ENCODE data around the gene MTUS2. TPM values are rescaled to one million over a fixed set of nuclear protein-coding genes. Genes with fewer than 3 reads are reported as not detected.

The MTUS2 gene
- total and polyA plus RNA-seq, 2 donors (not counting 1 experiment from before 2014, with no cell fraction given): 0.06 TPM; not detected in 1

- Histone ChIP-seq H3K4me1 (ENCODE audit: control insufficient read depth, extremely low read depth, insufficient read depth, low read length) (no peaks in the 10 kb centered on the region), H3K9me3 (ENCODE audit: control insufficient read depth, insufficient read depth, low read depth, low read length) (no peaks in the 10 kb centered on the region), H2AFZ (ENCODE audit: low read length) (no peak overlapping the region), H4K20me1 (ENCODE audit: control insufficient read depth, extremely low read depth, insufficient read depth, low read length) (no peaks in the 10 kb centered on the region), H3K27ac (ENCODE audit: insufficient read depth, low read length) (no peak overlapping the region), H3K79me2 (ENCODE audit: control insufficient read depth, insufficient read depth, low read length) (no peaks in the 10 kb centered on the region), H3K36me3 (ENCODE audit: control insufficient read depth, insufficient read depth, low read length) (no peaks in the 10 kb centered on the region), H3K9ac (ENCODE audit: insufficient read depth, low read length) (no peak overlapping the region), H3K27me3 (ENCODE audit: control insufficient read depth, insufficient read depth, low read length) (no peaks in the 10 kb centered on the region), H3K4me2 (ENCODE audit: extremely low read depth, insufficient read depth, low read length) (no peak overlapping the region), H3K4me3 (replicated peaks in 1 of 4; ENCODE audit: control extremely low read depth in 1 of 4, insufficient read depth in 1 of 4, low read depth in 3 of 4, low read length in 4 of 4) (no peak overlapping the region)
- no peak for DNase-seq (ENCODE audit: low read depth in 2 of 2)
- TF ChIP-seq EZH2 (IDR thresholded peaks at IDR 0.05; ENCODE audit: low read length, missing control alignments): no peak
These were observed 410.2 kb downstream of the MTUS2 start for GRCh38 chr13:29230299-29230845.

- Histone ChIP-seq H3K4me3 (replicated peaks in 1 of 4; ENCODE audit: control extremely low read depth in 1 of 4, insufficient read depth in 1 of 4, low read depth in 3 of 4, low read length in 4 of 4) (no peak overlapping the region), H3K4me2 (ENCODE audit: extremely low read depth, insufficient read depth, low read length) (no peak overlapping the region), H3K27ac (ENCODE audit: insufficient read depth, low read length) (no peak overlapping the region), H3K9me3 (ENCODE audit: control insufficient read depth, insufficient read depth, low read depth, low read length) (no peaks in the 10 kb centered on the region), H3K4me1 (ENCODE audit: control insufficient read depth, extremely low read depth, insufficient read depth, low read length) (no peaks in the 10 kb centered on the region), H4K20me1 (ENCODE audit: control insufficient read depth, extremely low read depth, insufficient read depth, low read length) (no peaks in the 10 kb centered on the region), H3K9ac (ENCODE audit: insufficient read depth, low read length) (no peak overlapping the region), H2AFZ (ENCODE audit: low read length) (no peak overlapping the region), H3K79me2 (ENCODE audit: control insufficient read depth, insufficient read depth, low read length) (no peaks in the 10 kb centered on the region), H3K36me3 (ENCODE audit: control insufficient read depth, insufficient read depth, low read length) (no peaks in the 10 kb centered on the region), H3K27me3 (ENCODE audit: control insufficient read depth, insufficient read depth, low read length) (no peaks in the 10 kb centered on the region)
- DNase-seq (ENCODE audit: low read depth in 2 of 2): no peak
- TF ChIP-seq CTCF (conservative IDR thresholded peaks at IDR 0.05 in 1 of 2, IDR thresholded peaks at IDR 0.05 in 1 of 2; ENCODE audit: low read depth in 1 of 2, low read length in 2 of 2) (no peak), EZH2 (IDR thresholded peaks at IDR 0.05; ENCODE audit: low read length, missing control alignments) (no peak)
These were observed 419.8 kb downstream of the MTUS2 start for GRCh38 chr13:29239653-29240525.

GRCh38 chr13:29254626-29255370 is 434.7 kb downstream of the MTUS2 start:
- Histone ChIP-seq H3K4me1 (ENCODE audit: control insufficient read depth, extremely low read depth, insufficient read depth, low read length) (no peaks in the 10 kb centered on the region), H2AFZ (ENCODE audit: low read length) (no peak overlapping the region), H3K9me3 (ENCODE audit: control insufficient read depth, insufficient read depth, low read depth, low read length) (no peaks in the 10 kb centered on the region), H3K79me2 (ENCODE audit: control insufficient read depth, insufficient read depth, low read length) (no peaks in the 10 kb centered on the region), H4K20me1 (ENCODE audit: control insufficient read depth, extremely low read depth, insufficient read depth, low read length) (no peaks in the 10 kb centered on the region), H3K9ac (ENCODE audit: insufficient read depth, low read length) (no peak overlapping the region), H3K27me3 (ENCODE audit: control insufficient read depth, insufficient read depth, low read length) (no peaks in the 10 kb centered on the region), H3K27ac (ENCODE audit: insufficient read depth, low read length) (no peak overlapping the region), H3K4me3 (replicated peaks in 1 of 4; ENCODE audit: control extremely low read depth in 1 of 4, insufficient read depth in 1 of 4, low read depth in 3 of 4, low read length in 4 of 4) (no peak overlapping the region), H3K4me2 (ENCODE audit: extremely low read depth, insufficient read depth, low read length) (no peak overlapping the region), H3K36me3 (ENCODE audit: control insufficient read depth, insufficient read depth, low read length) (no peaks in the 10 kb centered on the region)
- DNase-seq (ENCODE audit: low read depth in 2 of 2): no peak
- TF ChIP-seq CTCF (conservative IDR thresholded peaks at IDR 0.05 in 1 of 2, IDR thresholded peaks at IDR 0.05 in 1 of 2; ENCODE audit: low read depth in 1 of 2, low read length in 2 of 2) (no peak), EZH2 (IDR thresholded peaks at IDR 0.05; ENCODE audit: low read length, missing control alignments) (no peak)
